ENCODE data around the gene ZNF165.
"Not testable (repeated sequence)": the region's sequence is repeated elsewhere in the genome, so short reads cannot be mapped to it uniquely, and the experiment has no call there.

The ZNF165 gene

GRCh38 chr6:28080381-28080630 is at the start of gene ZNF165:
Gene ZNF165, plus strand, starts transcription at chr6:28080568. Its CDS starts 4,913 bp downstream, at chr6:28085481.
- in situ Hi-C loops (cut with MboI; ENCODE audit: low pct_unique_long_range_greater_than_20kb, low sequenced_read_pairs); DNase-seq: not testable (repeated sequence)

- no peak for DNase-seq
- in situ Hi-C loops (cut with MboI; ENCODE audit: low pct_unique_long_range_greater_than_20kb, low sequenced_read_pairs): no loop called here
These were observed 26.8 kb upstream of the ZNF165 start for GRCh38 chr6:28053584-28053983.

GRCh38 chr6:28060405-28060804 is 20.0 kb upstream of the ZNF165 start:
- no peak for DNase-seq
- in situ Hi-C loops (cut with MboI; ENCODE audit: low pct_unique_long_range_greater_than_20kb, low sequenced_read_pairs): no loop called here

GRCh38 chr6:28064272-28064671 is 16.1 kb upstream of the ZNF165 start:
- in situ Hi-C loops (cut with MboI; ENCODE audit: low pct_unique_long_range_greater_than_20kb, low sequenced_read_pairs): no loop called here

GRCh38 chr6:28068067-28068466 is 12.3 kb upstream of the ZNF165 start:
- no peak for DNase-seq
- in situ Hi-C loops (cut with MboI; ENCODE audit: low pct_unique_long_range_greater_than_20kb, low sequenced_read_pairs): no loop called here

More at GRCh38 chr6:28064272-28064671, 16.1 kb upstream of the ZNF165 start:
- no peak for DNase-seq

- DNase-seq; in situ Hi-C loops (cut with MboI; ENCODE audit: low pct_unique_long_range_greater_than_20kb, low sequenced_read_pairs): not testable (repeated sequence)
These were observed 9.4 kb upstream of the ZNF165 start for GRCh38 chr6:28070968-28071367.

GRCh38 chr6:28078050-28078449 is 2.3 kb upstream of the ZNF165 start:
- in situ Hi-C loops (cut with MboI; ENCODE audit: low pct_unique_long_range_greater_than_20kb, low sequenced_read_pairs): no loop called here
- no peak for DNase-seq

- in situ Hi-C loops (cut with MboI; ENCODE audit: low pct_unique_long_range_greater_than_20kb, low sequenced_read_pairs): no loop called here
- no peak for DNase-seq
These were observed 1.5 kb upstream of the ZNF165 start for GRCh38 chr6:28078836-28079235.

- peak; percentile 97 for DNase-seq
- in situ Hi-C loops (cut with MboI; ENCODE audit: low pct_unique_long_range_greater_than_20kb, low sequenced_read_pairs): no loop called here
These were observed 490 bp downstream of the ZNF165 start for GRCh38 chr6:28080631-28081485.

- in situ Hi-C loops (cut with MboI; ENCODE audit: low pct_unique_long_range_greater_than_20kb, low sequenced_read_pairs): no loop called here
- peak; percentile 80 for DNase-seq
These were observed 1.1 kb downstream of the ZNF165 start for GRCh38 chr6:28081486-28081751.

GRCh38 chr6:28082939-28083338 is 2.6 kb downstream of the ZNF165 start:
- no peak for DNase-seq
- in situ Hi-C loops (cut with MboI; ENCODE audit: low pct_unique_long_range_greater_than_20kb, low sequenced_read_pairs): no loop called here

- no peak for DNase-seq
- in situ Hi-C loops (cut with MboI; ENCODE audit: low pct_unique_long_range_greater_than_20kb, low sequenced_read_pairs): no loop called here
These were observed 8.7 kb downstream of the ZNF165 start for GRCh38 chr6:28089054-28089453.

GRCh38 chr6:28090917-28091586 is 10.7 kb downstream of the ZNF165 start:
- in situ Hi-C loops (cut with MboI; ENCODE audit: low pct_unique_long_range_greater_than_20kb, low sequenced_read_pairs): no loop called here
- DNase-seq: no peak

GRCh38 chr6:28102222-28102621 is 21.9 kb downstream of the ZNF165 start:
- in situ Hi-C loops (cut with MboI; ENCODE audit: low pct_unique_long_range_greater_than_20kb, low sequenced_read_pairs); DNase-seq: not testable (repeated sequence)

GRCh38 chr6:28102699-28103098 is 22.3 kb downstream of the ZNF165 start:
- in situ Hi-C loops (cut with MboI; ENCODE audit: low pct_unique_long_range_greater_than_20kb, low sequenced_read_pairs); DNase-seq: not testable (repeated sequence)

- in situ Hi-C loops (cut with MboI; ENCODE audit: low pct_unique_long_range_greater_than_20kb, low sequenced_read_pairs): no loop called here
- DNase-seq: no peak
These were observed 24.2 kb downstream of the ZNF165 start for GRCh38 chr6:28104392-28105244.

GRCh38 chr6:28105245-28105639 is 24.9 kb downstream of the ZNF165 start:
- DNase-seq: no peak
- in situ Hi-C loops (cut with MboI; ENCODE audit: low pct_unique_long_range_greater_than_20kb, low sequenced_read_pairs): no loop called here

GRCh38 chr6:28107506-28107905 is 27.1 kb downstream of the ZNF165 start:
- no peak for DNase-seq
- in situ Hi-C loops (cut with MboI; ENCODE audit: low pct_unique_long_range_greater_than_20kb, low sequenced_read_pairs): no loop called here

- DNase-seq: no peak
- in situ Hi-C loops (cut with MboI; ENCODE audit: low pct_unique_long_range_greater_than_20kb, low sequenced_read_pairs): no loop called here
These were observed 31.6 kb downstream of the ZNF165 start for GRCh38 chr6:28111964-28112363.

- DNase-seq: no peak
- in situ Hi-C loops (cut with MboI; ENCODE audit: low pct_unique_long_range_greater_than_20kb, low sequenced_read_pairs): no loop called here
These were observed 35.4 kb downstream of the ZNF165 start for GRCh38 chr6:28115799-28116198.

All from KBM-7 (cell line).